GM23338 (cell line): Measurements from ENCODE around the gene TMIGD2. TPM values are rescaled to one million over a fixed set of nuclear protein-coding genes. Genes with fewer than 3 reads are reported as not detected.
A peak's percentile ranks its signal among the peaks of the same experiment; 100 is the strongest.
"Not testable (repeated sequence)": the region's sequence is repeated elsewhere in the genome, so short reads cannot be mapped to it uniquely, and the experiment has no call there.

Source experiments
- ATAC-seq: fragments of 200-7000 bp; cut with Tn5 transposase; 3 replicates; pipeline ENCODE4 v1.9.1; 2020
- DNase-seq: peaks from one replicate; pipeline ENCODE4 v3.0.0-alpha.2; 2015; ENCODE audit warnings: low spot score
- H2AFZ ChIP-seq: fragments of 200-600 bp; sonication (generic); 2 replicates; pipeline ENCODE4 v1.8.0; 2016; ENCODE audit warnings: antibody characterized with exemption, mild to moderate bottlenecking, moderate library complexity
- H3F3A ChIP-seq: fragments of 200-600 bp; sonication (generic); replicated peaks from 2 replicates; pipeline ENCODE4 v1.8.0; 2017; ENCODE audit warnings: antibody characterized with exemption, mixed run types, low read depth
- H3K27ac ChIP-seq: fragments of 200-600 bp; sonication (generic); 2 replicates; pipeline ENCODE4 v1.6.1; 2016; ENCODE audit warnings: low read depth
- H3K27me3 ChIP-seq: fragments of 200-600 bp; sonication (generic); 2 replicates; pipeline ENCODE4 v1.8.0; 2016; ENCODE audit warnings: mild to moderate bottlenecking, mixed run types, moderate library complexity; ENCODE audit not compliant: insufficient read depth
- H3K36me3 ChIP-seq: fragments of 200-600 bp; sonication (generic); 2 replicates; pipeline ENCODE4 v1.8.0; 2016; ENCODE audit warnings: mild to moderate bottlenecking; ENCODE audit not compliant: insufficient read depth
- H3K4me1 ChIP-seq: fragments of 200-600 bp; sonication (generic); 2 replicates; pipeline ENCODE4 v1.8.0; 2016; ENCODE audit warnings: mild to moderate bottlenecking, moderate library complexity; ENCODE audit not compliant: insufficient read depth
- H3K4me2 ChIP-seq: fragments of 200-600 bp; sonication (generic); 2 replicates; pipeline ENCODE4 v1.7.1; 2017; ENCODE audit warnings: mixed run types
- H3K4me3 ChIP-seq: fragments of 200-600 bp; sonication (generic); 2 replicates; pipeline ENCODE4 v1.6.1; 2016; ENCODE audit warnings: mixed run types
- H3K79me2 ChIP-seq: fragments of 200-600 bp; sonication (generic); replicated peaks from 2 replicates; pipeline ENCODE4 v1.8.0; 2017; ENCODE audit warnings: mild to moderate bottlenecking; ENCODE audit not compliant: insufficient read depth
- H3K9me2 ChIP-seq: fragments of 200-600 bp; sonication (generic); 2 replicates; pipeline ENCODE4 v1.8.0; 2017; ENCODE audit not compliant: insufficient read depth
- H4K20me1 ChIP-seq: fragments of 200-600 bp; sonication (generic); replicated peaks from 2 replicates; pipeline ENCODE4 v1.8.0; 2017; ENCODE audit warnings: mild to moderate bottlenecking; ENCODE audit not compliant: insufficient read depth
- H3K27ac Mint-ChIP-seq: 2 replicates; pipeline ENCODE4 v1.8.0; 2020; ENCODE audit warnings: inconsistent platforms, mild to moderate bottlenecking, moderate library complexity, mixed read lengths
- H3K27me3 Mint-ChIP-seq: 3 replicates; pipeline ENCODE4 v1.8.0; 2022; ENCODE audit warnings: low read depth, mild to moderate bottlenecking, moderate library complexity, mixed read lengths, inconsistent platforms; ENCODE audit not compliant: insufficient read depth, poor library complexity
- H3K36me3 Mint-ChIP-seq: 3 replicates; pipeline ENCODE4 v1.8.0; 2021; ENCODE audit warnings: low read depth, mild to moderate bottlenecking, inconsistent platforms, moderate library complexity, mixed read lengths
- H3K4me1 Mint-ChIP-seq: 3 replicates; pipeline ENCODE4 v1.8.0; 2020; ENCODE audit warnings: mild to moderate bottlenecking, inconsistent platforms, mixed read lengths
- H3K4me3 Mint-ChIP-seq: 3 replicates; pipeline ENCODE4 v1.8.0; 2021; ENCODE audit warnings: moderate library complexity, mild to moderate bottlenecking, inconsistent platforms, mixed read lengths
- H3K9me3 Mint-ChIP-seq: 3 replicates; pipeline ENCODE4 v1.8.0; 2020; ENCODE audit warnings: moderate library complexity, mild to moderate bottlenecking, inconsistent platforms, mixed read lengths
- EZH2 ChIP-seq: fragments of 200-600 bp; sonication (generic); IDR thresholded peaks from one replicate; pipeline ENCODE4 v1.8.0; 2017; ENCODE audit warnings: antibody characterized with exemption, mild to moderate bottlenecking, low read depth; ENCODE audit not compliant: unreplicated experiment
- NANOG ChIP-seq: IDR thresholded peaks from 2 replicates; pipeline ENCODE4 v1.6.1; 2016; ENCODE audit warnings: antibody characterized with exemption, borderline replicate concordance
- STAT1 ChIP-seq: IDR thresholded peaks from one replicate; pipeline ENCODE4 v1.6.1; 2016; ENCODE audit warnings: antibody characterized with exemption; ENCODE audit not compliant: unreplicated experiment
- ZNF462 ChIP-seq: fragments of 250-450 bp; sonication (Bioruptor Pico); IDR thresholded peaks from 2 replicates; pipeline ENCODE4 v1.5.0; 2020; ENCODE audit warnings: mild to moderate bottlenecking, moderate library complexity
- polyA plus RNA-seq: library from polyadenylated mRNA; unstranded; fragments of >200 nt; fragmentation: Nextera tagmentation; extraction: Ambion mirVana; gene quantifications from 2 replicates; pipeline ENCODE4 v1.2.1, GENCODE V29; 2016
- total RNA-seq: library from RNA; depleted of rRNA; stranded (reverse); fragments of >200 nt; shearing (Covaris generic); gene quantifications from 2 replicates; pipeline ENCODE4 v1.2.3, GENCODE V29; 2014
- TF ChIP-seq, protein P1 (sequence below), 2 experiments: fragments of 200-600 bp in 1 of 2; sonication (generic) in 1 of 2; conservative IDR thresholded peaks; 2 replicates each; pipeline versions ENCODE4 v1.5.1 to v1.6.1; 2016 to 2017; ENCODE audit warnings: antibody characterized with exemption in 2 of 2, low read depth in 2 of 2, mild to moderate bottlenecking in 2 of 2, moderate library complexity in 1 of 2
- TF ChIP-seq, protein P2 (sequence below): IDR thresholded peaks from one replicate; pipeline ENCODE4 v1.6.1; 2018; ENCODE audit warnings: antibody characterized with exemption; ENCODE audit not compliant: unreplicated experiment

The TMIGD2 gene
- total and polyA plus RNA-seq, 2 experiments from 2014 or later: 0.76 to 0.79 TPM

GRCh38 chr19:4329858-4330257 is 27.7 kb upstream of the TMIGD2 start (continued):
- TF ChIP-seq, protein P1, sequence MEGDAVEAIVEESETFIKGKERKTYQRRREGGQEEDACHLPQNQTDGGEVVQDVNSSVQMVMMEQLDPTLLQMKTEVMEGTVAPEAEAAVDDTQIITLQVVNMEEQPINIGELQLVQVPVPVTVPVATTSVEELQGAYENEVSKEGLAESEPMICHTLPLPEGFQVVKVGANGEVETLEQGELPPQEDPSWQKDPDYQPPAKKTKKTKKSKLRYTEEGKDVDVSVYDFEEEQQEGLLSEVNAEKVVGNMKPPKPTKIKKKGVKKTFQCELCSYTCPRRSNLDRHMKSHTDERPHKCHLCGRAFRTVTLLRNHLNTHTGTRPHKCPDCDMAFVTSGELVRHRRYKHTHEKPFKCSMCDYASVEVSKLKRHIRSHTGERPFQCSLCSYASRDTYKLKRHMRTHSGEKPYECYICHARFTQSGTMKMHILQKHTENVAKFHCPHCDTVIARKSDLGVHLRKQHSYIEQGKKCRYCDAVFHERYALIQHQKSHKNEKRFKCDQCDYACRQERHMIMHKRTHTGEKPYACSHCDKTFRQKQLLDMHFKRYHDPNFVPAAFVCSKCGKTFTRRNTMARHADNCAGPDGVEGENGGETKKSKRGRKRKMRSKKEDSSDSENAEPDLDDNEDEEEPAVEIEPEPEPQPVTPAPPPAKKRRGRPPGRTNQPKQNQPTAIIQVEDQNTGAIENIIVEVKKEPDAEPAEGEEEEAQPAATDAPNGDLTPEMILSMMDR (conservative IDR thresholded peaks at IDR 0.05; ENCODE audit: low read depth in 2 of 2): no peak
- TF ChIP-seq, protein P2, sequence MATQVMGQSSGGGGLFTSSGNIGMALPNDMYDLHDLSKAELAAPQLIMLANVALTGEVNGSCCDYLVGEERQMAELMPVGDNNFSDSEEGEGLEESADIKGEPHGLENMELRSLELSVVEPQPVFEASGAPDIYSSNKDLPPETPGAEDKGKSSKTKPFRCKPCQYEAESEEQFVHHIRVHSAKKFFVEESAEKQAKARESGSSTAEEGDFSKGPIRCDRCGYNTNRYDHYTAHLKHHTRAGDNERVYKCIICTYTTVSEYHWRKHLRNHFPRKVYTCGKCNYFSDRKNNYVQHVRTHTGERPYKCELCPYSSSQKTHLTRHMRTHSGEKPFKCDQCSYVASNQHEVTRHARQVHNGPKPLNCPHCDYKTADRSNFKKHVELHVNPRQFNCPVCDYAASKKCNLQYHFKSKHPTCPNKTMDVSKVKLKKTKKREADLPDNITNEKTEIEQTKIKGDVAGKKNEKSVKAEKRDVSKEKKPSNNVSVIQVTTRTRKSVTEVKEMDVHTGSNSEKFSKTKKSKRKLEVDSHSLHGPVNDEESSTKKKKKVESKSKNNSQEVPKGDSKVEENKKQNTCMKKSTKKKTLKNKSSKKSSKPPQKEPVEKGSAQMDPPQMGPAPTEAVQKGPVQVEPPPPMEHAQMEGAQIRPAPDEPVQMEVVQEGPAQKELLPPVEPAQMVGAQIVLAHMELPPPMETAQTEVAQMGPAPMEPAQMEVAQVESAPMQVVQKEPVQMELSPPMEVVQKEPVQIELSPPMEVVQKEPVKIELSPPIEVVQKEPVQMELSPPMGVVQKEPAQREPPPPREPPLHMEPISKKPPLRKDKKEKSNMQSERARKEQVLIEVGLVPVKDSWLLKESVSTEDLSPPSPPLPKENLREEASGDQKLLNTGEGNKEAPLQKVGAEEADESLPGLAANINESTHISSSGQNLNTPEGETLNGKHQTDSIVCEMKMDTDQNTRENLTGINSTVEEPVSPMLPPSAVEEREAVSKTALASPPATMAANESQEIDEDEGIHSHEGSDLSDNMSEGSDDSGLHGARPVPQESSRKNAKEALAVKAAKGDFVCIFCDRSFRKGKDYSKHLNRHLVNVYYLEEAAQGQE: no peak
- TF ChIP-seq STAT1 (no peak), NANOG (no peak), EZH2 (no peak)

- not testable (repeated sequence) for H3K4me1 ChIP-seq, H3K9me2 ChIP-seq, H3K36me3 ChIP-seq, H3K27me3 ChIP-seq, H3F3A ChIP-seq, H3K79me2 ChIP-seq, H4K20me1 ChIP-seq, H3K9me3 Mint-ChIP-seq
- Histone ChIP-seq H3K4me2 (peak overlapping the region; percentile 88), H2AFZ (peak overlapping the region; percentile 85; the same call in 1 of the 2 replicates), H3K4me3 (peak overlapping the region; percentile 78), H3K27ac (peak overlapping the region; percentile 84; the same call in 1 of the 2 replicates)
- Mint-ChIP-seq H3K4me3 (peak overlapping the region; percentile 86), H3K4me1 (peaks cover 18% of the 10 kb centered on the region), H3K27ac (0 out of 2 replicates have a peak overlapping the region, but pooled peaks have one; percentile 87), H3K36me3 (peaks cover 10% of the 10 kb centered on the region), H3K27me3 (peaks cover 30% of the 10 kb centered on the region)
- DNase-seq (peak; percentile 90), ATAC-seq (peak; percentile 19)
These were observed 26.9 kb upstream of the TMIGD2 start for GRCh38 chr19:4328991-4329681.

- Histone ChIP-seq H3K4me2 (peak overlapping the region; percentile 95), H3K27ac (peak overlapping the region; percentile 84; the same call in 1 of the 2 replicates), H3K4me3 (peak overlapping the region; percentile 78), H3K79me2 (no peaks in the 10 kb centered on the region), H4K20me1 (no peaks in the 10 kb centered on the region; the same call in 1 of the 2 replicates), H3F3A (peaks cover 6% of the 10 kb centered on the region; the same call in 1 of the 2 replicates), H3K27me3 (no peaks in the 10 kb centered on the region), H3K9me2 (no peaks in the 10 kb centered on the region), H3K36me3 (no peaks in the 10 kb centered on the region), H3K4me1 (peaks cover 3% of the 10 kb centered on the region; the same call in 1 of the 2 replicates), H2AFZ (peak overlapping the region; percentile 85)
- Mint-ChIP-seq H3K4me1 (peaks cover 18% of the 10 kb centered on the region), H3K4me3 (peak overlapping the region; percentile 86), H3K27ac (peak overlapping the region; percentile 87; the same call in 1 of the 2 replicates), H3K27me3 (peaks cover 30% of the 10 kb centered on the region), H3K9me3 (no peaks in the 10 kb centered on the region), H3K36me3 (peaks cover 9% of the 10 kb centered on the region)
- peak; percentile 50 for ATAC-seq
- DNase-seq: peak; percentile 96
- no peak for TF ChIP-seq ZNF462
These were observed 26.2 kb upstream of the TMIGD2 start for GRCh38 chr19:4328243-4328990.
